C4-2B (cell line): ENCODE results near the gene TMIGD2.

Experiments used
- ZFX ChIP-seq: fragments of 450-650 bp; IDR thresholded peaks from 2 replicates; pipeline ENCODE4 v1.6.1; 2017
- TF ChIP-seq, protein P1 (sequence below): fragments of 450-650 bp; conservative IDR thresholded peaks from 2 replicates; pipeline ENCODE4 v1.5.1; 2017; ENCODE audit warnings: mild to moderate bottlenecking

DNA sequence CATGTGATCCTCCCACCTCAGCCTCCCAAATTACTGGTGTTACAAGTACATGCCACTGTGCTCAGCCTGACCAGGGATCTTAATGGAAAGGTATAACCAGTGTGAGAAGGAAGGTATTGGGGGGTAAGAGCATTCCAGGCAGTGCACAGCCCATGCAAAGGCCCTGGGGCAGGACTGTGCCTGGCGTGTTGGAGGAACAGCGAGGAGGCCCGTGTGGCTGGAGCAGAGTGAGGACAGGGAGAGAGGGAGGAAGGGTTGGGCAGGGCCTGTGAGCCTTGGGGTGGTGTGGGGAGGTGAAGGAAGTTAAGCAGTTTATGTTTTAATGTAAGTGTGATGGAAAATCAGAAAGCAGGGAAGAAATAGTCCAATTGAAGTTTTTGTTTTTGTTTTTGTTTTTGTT is 1.6 kb downstream of the TMIGD2 start:
- TF ChIP-seq, protein P1, sequence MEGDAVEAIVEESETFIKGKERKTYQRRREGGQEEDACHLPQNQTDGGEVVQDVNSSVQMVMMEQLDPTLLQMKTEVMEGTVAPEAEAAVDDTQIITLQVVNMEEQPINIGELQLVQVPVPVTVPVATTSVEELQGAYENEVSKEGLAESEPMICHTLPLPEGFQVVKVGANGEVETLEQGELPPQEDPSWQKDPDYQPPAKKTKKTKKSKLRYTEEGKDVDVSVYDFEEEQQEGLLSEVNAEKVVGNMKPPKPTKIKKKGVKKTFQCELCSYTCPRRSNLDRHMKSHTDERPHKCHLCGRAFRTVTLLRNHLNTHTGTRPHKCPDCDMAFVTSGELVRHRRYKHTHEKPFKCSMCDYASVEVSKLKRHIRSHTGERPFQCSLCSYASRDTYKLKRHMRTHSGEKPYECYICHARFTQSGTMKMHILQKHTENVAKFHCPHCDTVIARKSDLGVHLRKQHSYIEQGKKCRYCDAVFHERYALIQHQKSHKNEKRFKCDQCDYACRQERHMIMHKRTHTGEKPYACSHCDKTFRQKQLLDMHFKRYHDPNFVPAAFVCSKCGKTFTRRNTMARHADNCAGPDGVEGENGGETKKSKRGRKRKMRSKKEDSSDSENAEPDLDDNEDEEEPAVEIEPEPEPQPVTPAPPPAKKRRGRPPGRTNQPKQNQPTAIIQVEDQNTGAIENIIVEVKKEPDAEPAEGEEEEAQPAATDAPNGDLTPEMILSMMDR: no peak
- no peak for TF ChIP-seq ZFX
